Adipocyte (in vitro differentiated cells): ENCODE results near the gene ZBTB21.

Experiments used
- DNase-seq: peaks from one replicate; pipeline ENCODE4 v3.0.0-alpha.2; 2015; ENCODE audit warnings: low read depth
- H3K27me3 ChIP-seq: replicated peaks from 2 replicates; pipeline ENCODE4 v1.7.0; 2013; ENCODE audit warnings: mild to moderate bottlenecking, low read length, moderate library complexity; ENCODE audit not compliant: control insufficient read depth, insufficient read depth
- H3K36me3 ChIP-seq: 2 replicates; pipeline ENCODE4 v1.7.0; 2013; ENCODE audit warnings: low read length, mild to moderate bottlenecking, moderate library complexity; ENCODE audit not compliant: control insufficient read depth, insufficient read depth, severe bottlenecking
- H3K4me1 ChIP-seq: 2 replicates; pipeline ENCODE4 v1.7.0; 2013; ENCODE audit warnings: mild to moderate bottlenecking, low read length, moderate library complexity; ENCODE audit not compliant: control insufficient read depth, insufficient read depth
- H3K4me3 ChIP-seq: 2 replicates; pipeline ENCODE4 v1.7.0; 2013; ENCODE audit warnings: mild to moderate bottlenecking, low read length, moderate library complexity
- H3K9ac ChIP-seq: 2 replicates; pipeline ENCODE4 v1.7.0; 2013; ENCODE audit warnings: mild to moderate bottlenecking, low read length, moderate library complexity
- H3K9me3 ChIP-seq: 2 replicates; pipeline ENCODE4 v1.7.0; 2013; ENCODE audit warnings: mild to moderate bottlenecking, low read length, moderate library complexity; ENCODE audit not compliant: control insufficient read depth

The ZBTB21 gene

GRCh38 chr21:42039470-42039901, 29.3 kb upstream of the ZBTB21 start:
- Histone ChIP-seq H3K4me1 (peaks cover 23% of the 10 kb centered on the region), H3K4me3 (no peak overlapping the region), H3K27me3 (no peaks in the 10 kb centered on the region), H3K9me3 (no peaks in the 10 kb centered on the region), H3K36me3 (no peaks in the 10 kb centered on the region), H3K9ac (peak overlapping the region; percentile 44)
- DNase-seq, result peak; percentile 38

DNA sequence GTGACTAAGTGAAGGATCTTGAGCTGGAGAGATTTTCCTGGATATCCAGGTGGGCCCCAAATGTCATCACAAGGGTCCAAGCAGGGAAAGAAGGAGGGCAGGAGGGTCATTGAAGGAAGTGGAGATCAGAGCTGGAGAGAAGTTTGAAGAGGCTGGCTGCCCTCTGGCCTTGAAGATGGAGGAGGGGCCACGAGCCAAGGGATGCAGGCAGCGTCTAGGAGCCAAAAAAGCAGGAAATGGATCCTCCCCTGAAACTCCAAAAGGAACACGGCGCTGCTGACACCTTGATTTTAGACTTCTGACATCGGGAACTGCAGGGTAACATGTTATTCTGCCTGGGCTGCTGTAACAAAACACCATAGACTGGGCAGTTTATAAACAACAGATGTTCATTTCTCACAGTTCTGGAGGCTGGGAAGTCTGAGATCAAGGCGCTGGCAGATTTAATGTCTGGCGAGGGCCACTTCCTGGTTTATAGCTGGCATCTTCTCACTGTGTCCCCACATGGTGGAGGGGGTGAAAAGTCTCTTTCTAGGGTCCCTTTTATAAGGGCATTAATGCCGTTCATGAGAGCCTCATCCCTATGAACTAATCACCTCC, 28.8 kb upstream of the ZBTB21 start:
- Histone ChIP-seq H3K9me3 (no peaks in the 10 kb centered on the region), H3K4me3 (no peak overlapping the region), H3K9ac (peak overlapping the region; percentile 44), H3K27me3 (no peaks in the 10 kb centered on the region), H3K36me3 (no peaks in the 10 kb centered on the region), H3K4me1 (peaks cover 23% of the 10 kb centered on the region)
- DNase-seq, result peak; percentile 54

- peaks cover 23% of the 10 kb centered on the region for H3K4me1 ChIP-seq
- H3K27me3 ChIP-seq, result no peaks in the 10 kb centered on the region
- no peak overlapping the region for H3K4me3 ChIP-seq
- DNase-seq, result no peak
- no peaks in the 10 kb centered on the region for H3K9me3 ChIP-seq
- no peaks in the 10 kb centered on the region for H3K36me3 ChIP-seq
- no peak overlapping the region for H3K9ac ChIP-seq
These were observed 28.2 kb upstream of the ZBTB21 start for GRCh38 chr21:42038393-42038792.

GRCh38 chr21:42037943-42038342, 27.8 kb upstream of the ZBTB21 start:
- Histone ChIP-seq H3K9ac (no peak overlapping the region), H3K36me3 (no peaks in the 10 kb centered on the region), H3K9me3 (no peaks in the 10 kb centered on the region), H3K4me1 (peaks cover 23% of the 10 kb centered on the region), H3K27me3 (no peaks in the 10 kb centered on the region), H3K4me3 (no peak overlapping the region)
- DNase-seq, result no peak

- DNase-seq, result no peak
- H3K4me1 ChIP-seq, result peaks cover 23% of the 10 kb centered on the region
- H3K9me3 ChIP-seq, result no peaks in the 10 kb centered on the region
- H3K4me3 ChIP-seq, result no peak overlapping the region
- no peaks in the 10 kb centered on the region for H3K36me3 ChIP-seq
- H3K9ac ChIP-seq, result no peak overlapping the region
- no peaks in the 10 kb centered on the region for H3K27me3 ChIP-seq
These were observed 27.4 kb upstream of the ZBTB21 start for GRCh38 chr21:42037516-42037915.

GRCh38 chr21:42036313-42036712, 26.2 kb upstream of the ZBTB21 start:
- no peaks in the 10 kb centered on the region for H3K9me3 ChIP-seq

DNA sequence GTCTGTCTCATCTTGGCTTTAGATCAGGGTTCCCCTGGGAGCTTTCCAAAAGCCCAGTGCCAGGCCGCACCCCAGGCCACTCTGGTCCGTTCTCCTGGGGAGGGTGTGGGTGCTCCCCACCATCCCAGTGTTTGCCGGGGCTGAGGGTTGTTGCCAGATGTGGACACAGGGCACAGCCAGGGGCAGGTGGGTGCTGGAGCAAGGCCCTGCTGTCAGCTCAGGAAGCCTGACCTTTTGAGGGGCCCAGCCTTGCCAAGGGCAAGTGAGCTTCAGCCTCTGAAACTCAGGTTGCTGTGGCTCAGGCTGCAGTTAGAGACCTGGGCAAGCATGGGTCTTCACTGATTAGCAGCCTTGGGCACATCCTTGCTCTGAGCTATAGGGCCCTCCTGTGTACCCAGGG, 22.8 kb upstream of the ZBTB21 start:
- no peaks in the 10 kb centered on the region for H3K4me1 ChIP-seq
- no peaks in the 10 kb centered on the region for H3K36me3 ChIP-seq
- no peak overlapping the region for H3K9ac ChIP-seq
- H3K27me3 ChIP-seq, result peaks cover 10% of the 10 kb centered on the region
- H3K4me3 ChIP-seq, result no peak overlapping the region
- no peak for DNase-seq
- no peaks in the 10 kb centered on the region for H3K9me3 ChIP-seq

More at GRCh38 chr21:42036313-42036712, 26.2 kb upstream of the ZBTB21 start:
- Histone ChIP-seq H3K36me3 (no peaks in the 10 kb centered on the region), H3K4me1 (peaks cover 23% of the 10 kb centered on the region), H3K9ac (no peak overlapping the region), H3K4me3 (no peak overlapping the region), H3K27me3 (no peaks in the 10 kb centered on the region)
- no peak for DNase-seq

GRCh38 chr21:42032266-42032665, 22.1 kb upstream of the ZBTB21 start:
- H3K9ac ChIP-seq, result no peak overlapping the region
- no peaks in the 10 kb centered on the region for H3K4me1 ChIP-seq
- H3K4me3 ChIP-seq, result no peak overlapping the region
- peaks cover 10% of the 10 kb centered on the region for H3K27me3 ChIP-seq
- DNase-seq, result no peak
- no peaks in the 10 kb centered on the region for H3K9me3 ChIP-seq
- no peaks in the 10 kb centered on the region for H3K36me3 ChIP-seq

- Histone ChIP-seq H3K9me3 (no peaks in the 10 kb centered on the region), H3K4me3 (no peak overlapping the region), H3K27me3 (peaks cover 10% of the 10 kb centered on the region), H3K9ac (no peak overlapping the region), H3K36me3 (no peaks in the 10 kb centered on the region), H3K4me1 (no peaks in the 10 kb centered on the region)
- DNase-seq, result no peak
These were observed 21.7 kb upstream of the ZBTB21 start for GRCh38 chr21:42031816-42032215.

- Histone ChIP-seq H3K36me3 (no peaks in the 10 kb centered on the region), H3K9me3 (no peaks in the 10 kb centered on the region)
- DNase-seq, result no peak
These were observed 21.1 kb upstream of the ZBTB21 start for GRCh38 chr21:42031241-42031640.

GRCh38 chr21:42030311-42030710, 20.2 kb upstream of the ZBTB21 start:
- H3K36me3 ChIP-seq, result no peaks in the 10 kb centered on the region

More at GRCh38 chr21:42031241-42031640, 21.1 kb upstream of the ZBTB21 start:
- Histone ChIP-seq H3K4me3 (no peak overlapping the region), H3K9ac (no peak overlapping the region), H3K4me1 (no peaks in the 10 kb centered on the region), H3K27me3 (peaks cover 10% of the 10 kb centered on the region)

More at GRCh38 chr21:42030311-42030710, 20.2 kb upstream of the ZBTB21 start:
- DNase-seq, result no peak
- H3K4me3 ChIP-seq, result no peak overlapping the region
- no peak overlapping the region for H3K9ac ChIP-seq
- H3K9me3 ChIP-seq, result no peaks in the 10 kb centered on the region
- no peaks in the 10 kb centered on the region for H3K4me1 ChIP-seq
- peaks cover 10% of the 10 kb centered on the region for H3K27me3 ChIP-seq
